B cell (primary cell): ENCODE data around the gene CRHR2.

Experiments
- CTCF ChIP-seq: fragments of 200-600 bp; IDR thresholded peaks from one replicate; pipeline ENCODE4 v1.8.0; 2022; ENCODE audit warnings: antibody characterized with exemption, mild to moderate bottlenecking
- EZH2 ChIP-seq: IDR thresholded peaks from 2 replicates; pipeline ENCODE4 v1.6.1; 2012; ENCODE audit warnings: borderline replicate concordance, low read depth, mild to moderate bottlenecking, moderate library complexity, low read length; ENCODE audit not compliant: insufficient read depth, poor library complexity, severe bottlenecking

DNA sequence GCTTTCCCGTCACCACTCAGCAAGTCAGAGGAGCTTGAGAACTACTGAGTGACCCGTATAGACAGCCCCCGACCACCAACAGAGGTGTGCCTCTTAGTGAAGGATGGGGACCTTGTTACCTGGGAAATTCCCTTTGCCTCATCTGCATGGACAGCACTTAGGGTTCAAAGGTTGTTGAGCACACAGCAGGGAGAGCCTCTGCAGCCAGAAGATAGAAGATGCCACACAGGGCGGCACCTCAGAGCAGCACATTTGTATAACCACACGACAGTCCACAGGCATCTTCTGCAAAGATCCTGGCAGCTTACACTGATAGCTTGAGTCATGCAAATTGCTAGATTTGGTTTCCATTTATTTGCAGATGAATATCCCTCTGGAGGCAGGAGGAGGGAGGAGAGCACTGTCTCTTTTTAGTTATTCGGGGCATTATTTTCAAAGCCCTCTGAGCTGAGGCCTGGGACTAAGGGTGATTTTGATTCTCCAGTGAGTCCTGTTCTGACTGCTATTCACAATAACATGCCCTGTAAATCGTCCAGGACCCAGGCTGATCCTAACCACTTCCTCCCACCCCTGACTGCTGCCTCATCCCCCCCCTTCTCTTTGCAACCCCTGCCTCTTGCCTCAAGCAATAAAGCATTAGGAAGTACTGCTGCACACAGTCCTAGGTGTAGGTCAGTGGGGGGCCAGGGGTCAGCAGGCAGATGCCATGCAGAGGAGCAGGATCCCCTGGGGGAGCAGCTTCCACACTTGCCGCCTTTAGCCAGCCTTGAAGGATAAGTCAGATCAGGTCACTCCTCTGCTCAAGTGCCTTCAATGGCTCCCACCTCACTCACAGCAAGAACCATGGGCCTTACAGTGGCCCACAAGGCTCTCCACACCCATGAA lies 45.0 kb upstream of the CRHR2 start:
- TF ChIP-seq CTCF = no peak
- TF ChIP-seq EZH2 = no peak
